Uterus (tissue), 4 donors: ENCODE measurements around the gene TMBIM1. TPM values are rescaled to one million over a fixed set of nuclear protein-coding genes. Genes with fewer than 3 reads are reported as not detected.
A peak's percentile ranks its signal among the peaks of the same experiment; 100 is the strongest.

ENCODE experiments used
- DNase-seq, 2 donors: peaks; one replicate each; pipeline ENCODE4 v3.0.0-alpha.2; 2019 to 2020
- H3K27ac ChIP-seq, 2 donors: fragments of 200-600 bp; sonication (generic); 1 replicate in 1 of 2; 2 replicates in 1 of 2; pipeline ENCODE4 v1.5.1; 2016 to 2018
- H3K27me3 ChIP-seq, 2 donors: fragments of 200-600 bp; sonication (generic); one replicate each; pipeline ENCODE4 v1.5.1; 2018 to 2019; ENCODE audit warnings: control low read depth in 1 of 2
- H3K36me3 ChIP-seq, 2 donors: fragments of 200-600 bp; sonication (generic); one replicate each; pipeline ENCODE4 v1.5.1; 2019; ENCODE audit warnings: control low read depth in 1 of 2
- H3K4me1 ChIP-seq, 2 donors: fragments of 200-600 bp; sonication (generic); one replicate each; pipeline ENCODE4 v1.5.1; 2018 to 2019; ENCODE audit warnings: control low read depth in 1 of 2
- H3K4me3 ChIP-seq, 2 donors: fragments of 200-600 bp; sonication (generic); 1 replicate in 1 of 2; 2 replicates in 1 of 2; pipeline ENCODE4 v1.5.1; 2018 to 2019; ENCODE audit warnings: mild to moderate bottlenecking in 1 of 2
- H3K9me3 ChIP-seq, 2 donors: fragments of 200-600 bp; sonication (generic); one replicate each; pipeline ENCODE4 v1.5.1; 2019; ENCODE audit warnings: control low read depth in 1 of 2
- POLR2A ChIP-seq, 2 donors: fragments of 450-650 bp; IDR thresholded peaks; one replicate each; pipeline ENCODE4 v1.6.1; 2016; ENCODE audit warnings: antibody characterized with exemption in 2 of 2, mild to moderate bottlenecking in 1 of 2, moderate library complexity in 1 of 2
- intact Hi-C: fragments of 100-400 bp; cut with DNase I; formaldehyde crosslinking; loops from one replicate; pipeline ENCODE4 v1.15.1; 2023; ENCODE audit warnings: low total_unique reads
- total RNA-seq, 4 donors: library from RNA; depleted of rRNA in 3 of 4; stranded (reverse); fragments of >200 nt in 3 of 4; gene quantifications; one replicate each; pipeline versions ENCODE4 v1.1.0 to v1.2.4, GENCODE V29; 2014 to 2023
- TF ChIP-seq, protein P1 (sequence below), 4 experiments: fragments of 200-600 bp in 2 of 4; fragments of 450-650 bp in 2 of 4; sonication (generic) in 2 of 4; IDR thresholded peaks; one replicate each; pipeline ENCODE4 v1.5.1; 2016 to 2019; ENCODE audit warnings: antibody characterized with exemption in 4 of 4, mild to moderate bottlenecking in 2 of 4, moderate library complexity in 1 of 4
- donor health status: DM: yes; HTN: yes; CAD: no.

Gene TMBIM1
- total RNA-seq, 4 donors from 2014 or later, result 112 to 166 (median 120) TPM

DNA sequence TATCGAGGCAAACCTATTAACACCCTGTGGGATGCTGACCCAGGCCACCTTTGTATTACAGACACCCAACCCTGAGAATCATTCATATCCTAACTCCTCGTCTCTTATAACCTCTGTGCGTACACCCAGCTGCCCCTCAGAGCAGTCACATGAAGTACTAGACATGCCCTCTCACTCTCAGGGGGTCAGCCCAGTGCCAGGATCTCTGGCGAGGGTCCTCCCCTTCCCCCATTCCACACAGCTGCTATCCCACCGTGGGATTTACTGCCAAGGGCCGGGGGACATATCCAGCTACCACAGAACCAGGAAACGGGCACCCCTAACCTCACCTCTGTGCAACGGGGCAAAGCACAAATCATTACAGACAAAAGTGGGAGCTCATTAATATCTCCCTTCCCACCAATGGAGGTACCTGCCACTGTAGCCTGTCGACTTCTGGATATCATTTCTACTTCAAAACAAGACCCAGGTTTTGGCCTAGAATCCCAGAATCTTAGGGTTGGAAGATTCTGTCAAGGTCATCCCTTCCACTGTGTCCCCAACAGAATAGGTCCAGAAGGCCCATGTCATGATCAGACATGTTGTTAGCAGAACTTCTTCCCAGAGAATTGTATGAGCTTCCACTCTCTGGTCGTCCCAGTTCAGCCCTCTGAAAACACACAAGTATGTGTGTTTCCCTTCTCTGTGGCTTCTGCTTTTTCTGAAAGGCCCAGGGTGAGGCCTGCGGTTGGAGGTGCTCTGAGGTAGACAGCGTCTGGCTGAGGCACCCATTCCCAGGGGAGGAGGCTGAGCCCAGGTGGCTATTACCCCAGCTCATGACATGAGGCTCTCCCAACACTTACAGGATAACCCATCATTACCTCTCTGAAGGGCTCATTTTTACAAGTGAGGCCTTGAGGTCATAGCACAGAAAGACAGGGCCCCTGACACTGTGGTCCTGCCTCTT is 1.7 kb downstream of the TMBIM1 start:
- DNase-seq, result no peak
- H3K27me3 ChIP-seq, result no peaks in the 10 kb centered on the region
- peak overlapping the region; percentile 84 to 97 for H3K4me3 ChIP-seq
- intact Hi-C loops, result loop anchor here (10.0 kb wide), 1 partner anchor 104 kb away; the partner anchor contains the start of gene CTDSP1
- TF ChIP-seq, protein P1, sequence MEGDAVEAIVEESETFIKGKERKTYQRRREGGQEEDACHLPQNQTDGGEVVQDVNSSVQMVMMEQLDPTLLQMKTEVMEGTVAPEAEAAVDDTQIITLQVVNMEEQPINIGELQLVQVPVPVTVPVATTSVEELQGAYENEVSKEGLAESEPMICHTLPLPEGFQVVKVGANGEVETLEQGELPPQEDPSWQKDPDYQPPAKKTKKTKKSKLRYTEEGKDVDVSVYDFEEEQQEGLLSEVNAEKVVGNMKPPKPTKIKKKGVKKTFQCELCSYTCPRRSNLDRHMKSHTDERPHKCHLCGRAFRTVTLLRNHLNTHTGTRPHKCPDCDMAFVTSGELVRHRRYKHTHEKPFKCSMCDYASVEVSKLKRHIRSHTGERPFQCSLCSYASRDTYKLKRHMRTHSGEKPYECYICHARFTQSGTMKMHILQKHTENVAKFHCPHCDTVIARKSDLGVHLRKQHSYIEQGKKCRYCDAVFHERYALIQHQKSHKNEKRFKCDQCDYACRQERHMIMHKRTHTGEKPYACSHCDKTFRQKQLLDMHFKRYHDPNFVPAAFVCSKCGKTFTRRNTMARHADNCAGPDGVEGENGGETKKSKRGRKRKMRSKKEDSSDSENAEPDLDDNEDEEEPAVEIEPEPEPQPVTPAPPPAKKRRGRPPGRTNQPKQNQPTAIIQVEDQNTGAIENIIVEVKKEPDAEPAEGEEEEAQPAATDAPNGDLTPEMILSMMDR (IDR thresholded peaks at IDR 0.05), result no peak
- TF ChIP-seq POLR2A (IDR thresholded peaks at IDR 0.05), result no peak
- H3K27ac ChIP-seq, result peak overlapping the region; percentile 98 to 100
- no peaks in the 10 kb centered on the region for H3K36me3 ChIP-seq
- peaks cover 9 to 33% of the 10 kb centered on the region in 2 donors for H3K4me1 ChIP-seq
- H3K9me3 ChIP-seq, result no peaks in the 10 kb centered on the region

DNA sequence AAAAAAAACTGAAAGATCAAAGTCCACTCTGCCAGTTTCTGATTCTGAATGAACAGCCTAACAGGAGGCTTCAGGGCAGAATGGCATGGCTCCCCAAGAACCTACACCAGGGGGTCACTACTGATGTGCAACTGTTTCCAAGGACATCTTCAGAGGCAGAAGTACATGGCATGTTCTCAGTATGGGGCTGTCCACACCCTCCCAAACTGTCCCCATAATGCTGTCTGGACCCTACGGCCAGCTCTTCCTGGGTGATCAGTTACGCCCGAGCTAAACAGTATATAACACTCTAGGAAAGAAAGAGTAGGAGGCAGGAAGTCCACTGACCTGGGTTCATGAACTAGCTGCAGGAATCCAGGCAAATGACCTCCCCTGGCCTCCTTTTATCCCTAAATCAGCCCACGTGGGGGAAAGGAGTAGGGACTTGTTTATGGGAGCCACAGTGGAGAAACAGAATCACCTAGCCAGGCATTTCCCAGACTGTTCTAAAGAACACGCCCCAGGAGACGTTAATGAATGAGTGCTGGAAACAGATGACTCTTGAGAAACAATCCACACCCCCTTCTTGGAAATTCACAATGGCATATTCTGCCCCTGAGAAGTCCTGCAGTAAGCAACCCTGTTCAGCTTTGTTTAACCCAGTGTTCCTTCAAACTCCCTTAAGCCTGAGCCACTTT is 2.5 kb downstream of the TMBIM1 start:
- H3K27me3 ChIP-seq, result no peaks in the 10 kb centered on the region
- no peaks in the 10 kb centered on the region for H3K36me3 ChIP-seq
- TF ChIP-seq, protein P1 (IDR thresholded peaks at IDR 0.05), result no peak
- peak in 1 of 2 donors; percentile 19 for TF ChIP-seq POLR2A (IDR thresholded peaks at IDR 0.05)
- intact Hi-C loops, result loop anchor here (10.0 kb wide), 1 partner anchor 105 kb away; the partner anchor contains the start of gene CTDSP1
- H3K9me3 ChIP-seq, result no peaks in the 10 kb centered on the region
- peak overlapping the region; percentile 98 to 100 for H3K27ac ChIP-seq
- H3K4me3 ChIP-seq, result no peak overlapping the region
- no peak for DNase-seq
- peaks cover 17 to 39% of the 10 kb centered on the region in 2 donors for H3K4me1 ChIP-seq

DNA sequence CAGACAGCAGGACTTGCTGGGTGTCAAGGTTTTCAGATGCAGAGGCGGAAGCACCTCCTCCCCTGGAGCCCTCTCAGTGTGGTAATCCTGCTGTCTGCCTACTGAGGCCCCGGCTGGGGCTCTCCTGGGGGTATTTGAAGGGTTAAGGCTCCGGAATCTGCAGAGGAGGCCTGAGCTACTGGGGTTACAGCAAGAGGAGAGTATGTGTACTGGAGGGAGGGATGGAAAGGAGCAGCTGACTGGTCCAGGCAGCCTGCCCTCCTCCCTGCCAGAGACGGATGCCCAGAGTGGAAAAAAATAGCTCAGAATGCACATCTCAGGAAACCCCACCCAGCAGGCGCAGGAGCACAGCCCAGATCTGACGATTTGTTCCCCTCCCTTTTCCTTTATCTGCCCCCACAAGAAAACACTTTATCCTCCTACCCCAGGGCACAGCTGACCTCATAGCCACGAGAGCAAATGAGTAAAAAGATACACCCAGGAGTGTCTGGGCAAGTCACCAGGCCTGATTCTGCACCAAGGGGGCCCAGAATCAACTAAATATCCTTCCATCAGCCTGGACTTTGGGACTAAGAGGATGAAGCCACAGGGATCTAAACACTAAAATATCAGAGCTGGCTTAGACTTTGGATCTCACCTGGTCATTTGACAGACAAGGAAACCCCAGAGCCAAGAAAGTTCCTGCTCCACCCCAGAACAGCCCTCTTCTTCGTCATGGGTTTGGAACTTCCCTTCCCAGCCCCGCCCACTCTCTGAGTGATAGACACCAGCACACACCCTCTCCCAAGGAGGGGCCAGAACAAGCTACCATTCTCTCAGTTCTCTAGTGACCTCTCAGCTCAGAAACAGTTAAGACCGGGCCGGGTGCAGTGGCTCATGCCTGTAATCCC is 5.5 kb downstream of the TMBIM1 start:
- intact Hi-C loops, result no loop called here
- H3K36me3 ChIP-seq, result no peaks in the 10 kb centered on the region
- peaks cover 20 to 56% of the 10 kb centered on the region in 2 donors for H3K4me1 ChIP-seq
- H3K27ac ChIP-seq, result peak overlapping the region; percentile 98 to 100
- peak overlapping the region; percentile 41 to 55 for H3K4me3 ChIP-seq
- peak; percentile 41 to 67 for TF ChIP-seq POLR2A (IDR thresholded peaks at IDR 0.05)
- TF ChIP-seq, protein P1 (IDR thresholded peaks at IDR 0.05), result peak in 1 of 4 experiments; percentile 4
- H3K27me3 ChIP-seq, result no peaks in the 10 kb centered on the region
- DNase-seq, result peak; percentile 91 to 96
- no peaks in the 10 kb centered on the region for H3K9me3 ChIP-seq

DNA sequence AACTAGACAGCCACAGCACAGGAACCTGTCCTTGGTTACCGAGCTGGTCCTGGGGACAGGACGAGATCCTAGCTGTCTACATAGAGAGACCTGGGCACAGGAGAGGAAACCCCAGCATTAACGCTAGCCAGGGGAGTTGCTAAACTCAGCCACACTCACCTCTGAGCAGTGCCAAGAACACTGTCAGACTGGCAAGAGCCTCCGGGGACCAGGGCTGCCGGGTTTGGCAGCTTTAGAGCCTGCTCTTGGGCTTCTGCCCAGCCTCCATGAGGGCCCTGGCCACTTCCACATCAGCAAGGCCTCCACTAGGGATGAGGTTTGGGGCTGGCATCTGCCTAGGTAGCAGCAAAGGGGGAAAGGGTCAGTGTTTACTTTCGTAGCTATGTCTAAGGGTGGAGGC is 6.7 kb downstream of the TMBIM1 start:
- H3K4me1 ChIP-seq, result peaks cover 20 to 54% of the 10 kb centered on the region in 2 donors
- H3K4me3 ChIP-seq, result peak overlapping the region in 1 of 2 donors; percentile 41

More for the DNA sequence above, 6.7 kb downstream of the TMBIM1 start:
- TF ChIP-seq, protein P1 (IDR thresholded peaks at IDR 0.05), result no peak
- TF ChIP-seq POLR2A (IDR thresholded peaks at IDR 0.05), result no peak
- DNase-seq, result peak in 1 of 2 donors; percentile 50
- H3K27ac ChIP-seq, result peak overlapping the region; percentile 98 to 100
- H3K9me3 ChIP-seq, result no peaks in the 10 kb centered on the region
- no peaks in the 10 kb centered on the region for H3K36me3 ChIP-seq
- H3K27me3 ChIP-seq, result no peaks in the 10 kb centered on the region
- intact Hi-C loops, result no loop called here
